ENCODE data around the gene VWC2L. TPM values are rescaled to one million over a fixed set of nuclear protein-coding genes. Genes with fewer than 3 reads are reported as not detected.
A peak's percentile ranks its signal among the peaks of the same experiment; 100 is the strongest.

The VWC2L gene
- polyA plus RNA-seq, 1 donor from 2014 or later = 0.31 TPM

DNA sequence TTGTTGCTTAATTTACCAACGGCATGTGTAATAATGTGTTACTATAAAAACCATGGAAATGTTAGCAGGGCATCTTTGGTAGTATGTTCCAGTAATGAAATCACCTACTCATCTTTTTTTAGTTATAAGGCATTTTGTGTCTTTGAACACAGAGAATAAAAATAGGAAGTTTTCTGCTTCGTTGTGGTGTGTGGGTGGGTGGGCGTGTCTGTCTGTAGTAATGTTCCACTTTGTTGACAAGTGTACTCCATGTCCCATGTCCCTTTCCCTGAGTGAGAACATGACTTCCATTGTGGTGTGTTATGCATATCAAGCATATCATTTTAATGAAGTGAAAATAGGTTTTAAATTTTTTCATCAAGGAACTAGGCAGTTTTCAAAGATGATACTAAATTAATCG, 149.3 kb downstream of the VWC2L start:
- Histone ChIP-seq H3K9ac (ENCODE audit: low read length) (no peak overlapping the region), H4K20me1 (ENCODE audit: insufficient read depth) (no peaks in the 10 kb centered on the region), H2AFZ (ENCODE audit: low read depth, low read length) (no peak overlapping the region), H3K27me3 (ENCODE audit: insufficient read depth, low read depth, low read length) (no peaks in the 10 kb centered on the region), H3K9me3 (ENCODE audit: low read length) (no peaks in the 10 kb centered on the region), H3K9me2 (ENCODE audit: insufficient read depth, low read length) (no peaks in the 10 kb centered on the region), H3K36me3 (ENCODE audit: insufficient read depth, low read length) (no peaks in the 10 kb centered on the region), H3K27ac (ENCODE audit: low read length) (no peak overlapping the region), H3K4me3 (ENCODE audit: low read length) (no peak overlapping the region), H3F3A (ENCODE audit: insufficient read depth, low read length, poor library complexity, severe bottlenecking) (no peaks in the 10 kb centered on the region), H3K79me2 (replicated peaks; ENCODE audit: insufficient read depth, low read length) (no peaks in the 10 kb centered on the region), H3K4me2 (ENCODE audit: low read length) (no peak overlapping the region)
- TF ChIP-seq SMC3 (conservative IDR thresholded peaks at IDR 0.05; ENCODE audit: poor library complexity) (no peak), POLR2AphosphoS5 (IDR thresholded peaks at IDR 0.05) (no peak), EZH2 (IDR thresholded peaks at IDR 0.05; ENCODE audit: borderline replicate concordance, insufficient read depth, low read length, poor library complexity, severe bottlenecking) (no peak), EP300 (conservative IDR thresholded peaks at IDR 0.05; ENCODE audit: poor library complexity, severe bottlenecking) (no peak), MXI1 (conservative IDR thresholded peaks at IDR 0.05; ENCODE audit: poor library complexity, severe bottlenecking) (no peak), RAD21 (conservative IDR thresholded peaks at IDR 0.05) (no peak)
- TF ChIP-seq, protein P1, sequence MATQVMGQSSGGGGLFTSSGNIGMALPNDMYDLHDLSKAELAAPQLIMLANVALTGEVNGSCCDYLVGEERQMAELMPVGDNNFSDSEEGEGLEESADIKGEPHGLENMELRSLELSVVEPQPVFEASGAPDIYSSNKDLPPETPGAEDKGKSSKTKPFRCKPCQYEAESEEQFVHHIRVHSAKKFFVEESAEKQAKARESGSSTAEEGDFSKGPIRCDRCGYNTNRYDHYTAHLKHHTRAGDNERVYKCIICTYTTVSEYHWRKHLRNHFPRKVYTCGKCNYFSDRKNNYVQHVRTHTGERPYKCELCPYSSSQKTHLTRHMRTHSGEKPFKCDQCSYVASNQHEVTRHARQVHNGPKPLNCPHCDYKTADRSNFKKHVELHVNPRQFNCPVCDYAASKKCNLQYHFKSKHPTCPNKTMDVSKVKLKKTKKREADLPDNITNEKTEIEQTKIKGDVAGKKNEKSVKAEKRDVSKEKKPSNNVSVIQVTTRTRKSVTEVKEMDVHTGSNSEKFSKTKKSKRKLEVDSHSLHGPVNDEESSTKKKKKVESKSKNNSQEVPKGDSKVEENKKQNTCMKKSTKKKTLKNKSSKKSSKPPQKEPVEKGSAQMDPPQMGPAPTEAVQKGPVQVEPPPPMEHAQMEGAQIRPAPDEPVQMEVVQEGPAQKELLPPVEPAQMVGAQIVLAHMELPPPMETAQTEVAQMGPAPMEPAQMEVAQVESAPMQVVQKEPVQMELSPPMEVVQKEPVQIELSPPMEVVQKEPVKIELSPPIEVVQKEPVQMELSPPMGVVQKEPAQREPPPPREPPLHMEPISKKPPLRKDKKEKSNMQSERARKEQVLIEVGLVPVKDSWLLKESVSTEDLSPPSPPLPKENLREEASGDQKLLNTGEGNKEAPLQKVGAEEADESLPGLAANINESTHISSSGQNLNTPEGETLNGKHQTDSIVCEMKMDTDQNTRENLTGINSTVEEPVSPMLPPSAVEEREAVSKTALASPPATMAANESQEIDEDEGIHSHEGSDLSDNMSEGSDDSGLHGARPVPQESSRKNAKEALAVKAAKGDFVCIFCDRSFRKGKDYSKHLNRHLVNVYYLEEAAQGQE (IDR thresholded peaks at IDR 0.05; ENCODE audit: borderline replicate concordance) = no peak

DNA sequence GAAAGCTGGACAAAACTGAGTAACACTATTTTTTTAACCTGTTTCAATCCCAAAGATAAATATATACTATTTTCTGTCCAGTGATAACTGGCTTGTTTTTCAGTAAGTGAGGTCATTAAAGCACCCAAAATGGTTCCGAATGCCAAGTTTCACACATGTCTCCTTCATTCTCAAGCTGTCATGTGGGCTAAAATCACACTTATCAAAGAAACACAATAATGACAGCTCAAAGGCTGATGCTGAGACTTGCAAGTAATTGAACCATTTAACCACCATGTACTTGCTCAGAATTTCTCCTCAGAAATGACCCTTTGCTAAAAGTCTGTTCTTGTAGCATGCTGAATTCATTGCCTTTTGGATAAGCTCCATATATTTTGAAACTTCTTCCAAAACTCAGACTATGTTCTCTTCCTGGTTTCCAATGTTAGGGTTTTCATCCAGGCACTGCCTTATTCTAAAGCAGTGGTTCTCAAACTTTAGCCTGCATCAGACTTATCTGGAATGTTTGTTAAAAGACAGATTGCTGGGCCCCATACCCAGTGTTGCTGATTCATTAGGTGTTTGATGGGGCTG, 149.8 kb downstream of the VWC2L start:
- no peaks in the 10 kb centered on the region for H3F3A ChIP-seq (ENCODE audit: insufficient read depth, low read length, poor library complexity, severe bottlenecking)
- H4K20me1 ChIP-seq (ENCODE audit: insufficient read depth) = no peaks in the 10 kb centered on the region
- no peaks in the 10 kb centered on the region for H3K9me3 ChIP-seq (ENCODE audit: low read length)
- no peak overlapping the region for H2AFZ ChIP-seq (ENCODE audit: low read depth, low read length)
- no peak overlapping the region for H3K4me2 ChIP-seq (ENCODE audit: low read length)
- H3K36me3 ChIP-seq (ENCODE audit: insufficient read depth, low read length) = no peaks in the 10 kb centered on the region
- H3K4me3 ChIP-seq (ENCODE audit: low read length) = no peak overlapping the region
- no peaks in the 10 kb centered on the region for H3K9me2 ChIP-seq (ENCODE audit: insufficient read depth, low read length)
- TF ChIP-seq EP300 (conservative IDR thresholded peaks at IDR 0.05; ENCODE audit: poor library complexity, severe bottlenecking) (peak; percentile 32), RAD21 (conservative IDR thresholded peaks at IDR 0.05) (no peak), POLR2AphosphoS5 (IDR thresholded peaks at IDR 0.05) (peak; percentile 61)
- H3K79me2 ChIP-seq (replicated peaks; ENCODE audit: insufficient read depth, low read length) = no peaks in the 10 kb centered on the region
- H3K27me3 ChIP-seq (ENCODE audit: insufficient read depth, low read depth, low read length) = no peaks in the 10 kb centered on the region
- no peak overlapping the region for H3K27ac ChIP-seq (ENCODE audit: low read length)
- H3K9ac ChIP-seq (ENCODE audit: low read length) = no peak overlapping the region

DNA sequence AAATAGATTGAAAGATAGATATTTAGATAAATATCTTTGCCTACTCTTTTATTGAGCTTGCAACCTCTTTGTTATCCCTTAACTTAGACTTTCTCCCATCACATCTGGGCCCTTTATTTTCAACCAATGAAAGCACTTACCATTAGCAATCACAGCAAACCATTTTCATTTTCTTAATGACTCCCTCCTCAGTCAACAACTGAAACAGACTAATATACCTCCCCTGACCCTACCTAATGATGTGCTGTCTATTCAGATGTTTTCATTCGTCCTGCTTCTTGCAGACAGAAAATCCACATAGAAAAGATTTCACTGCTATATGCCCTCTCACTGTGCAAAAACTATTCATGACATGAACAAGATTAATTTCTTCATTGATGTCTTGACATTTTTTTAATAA, 154.4 kb downstream of the VWC2L start:
- H3K79me2 ChIP-seq (replicated peaks; ENCODE audit: insufficient read depth, low read length) = no peaks in the 10 kb centered on the region
- no peaks in the 10 kb centered on the region for H3F3A ChIP-seq (ENCODE audit: insufficient read depth, low read length, poor library complexity, severe bottlenecking)
- TF ChIP-seq SMC3 (conservative IDR thresholded peaks at IDR 0.05; ENCODE audit: poor library complexity) = no peak
- TF ChIP-seq TAF1 (IDR thresholded peaks at IDR 0.05; ENCODE audit: low read depth) = no peak
- no peak for TF ChIP-seq POLR2AphosphoS5 (IDR thresholded peaks at IDR 0.05)
- no peak for TF ChIP-seq EZH2 (IDR thresholded peaks at IDR 0.05; ENCODE audit: borderline replicate concordance, insufficient read depth, low read length, poor library complexity, severe bottlenecking)
- TF ChIP-seq, protein P2, sequence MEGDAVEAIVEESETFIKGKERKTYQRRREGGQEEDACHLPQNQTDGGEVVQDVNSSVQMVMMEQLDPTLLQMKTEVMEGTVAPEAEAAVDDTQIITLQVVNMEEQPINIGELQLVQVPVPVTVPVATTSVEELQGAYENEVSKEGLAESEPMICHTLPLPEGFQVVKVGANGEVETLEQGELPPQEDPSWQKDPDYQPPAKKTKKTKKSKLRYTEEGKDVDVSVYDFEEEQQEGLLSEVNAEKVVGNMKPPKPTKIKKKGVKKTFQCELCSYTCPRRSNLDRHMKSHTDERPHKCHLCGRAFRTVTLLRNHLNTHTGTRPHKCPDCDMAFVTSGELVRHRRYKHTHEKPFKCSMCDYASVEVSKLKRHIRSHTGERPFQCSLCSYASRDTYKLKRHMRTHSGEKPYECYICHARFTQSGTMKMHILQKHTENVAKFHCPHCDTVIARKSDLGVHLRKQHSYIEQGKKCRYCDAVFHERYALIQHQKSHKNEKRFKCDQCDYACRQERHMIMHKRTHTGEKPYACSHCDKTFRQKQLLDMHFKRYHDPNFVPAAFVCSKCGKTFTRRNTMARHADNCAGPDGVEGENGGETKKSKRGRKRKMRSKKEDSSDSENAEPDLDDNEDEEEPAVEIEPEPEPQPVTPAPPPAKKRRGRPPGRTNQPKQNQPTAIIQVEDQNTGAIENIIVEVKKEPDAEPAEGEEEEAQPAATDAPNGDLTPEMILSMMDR (IDR thresholded peaks at IDR 0.05; ENCODE audit: poor library complexity, severe bottlenecking) = no peak
- TF ChIP-seq EP300 (conservative IDR thresholded peaks at IDR 0.05; ENCODE audit: poor library complexity, severe bottlenecking) = no peak
- TF ChIP-seq RAD21 (conservative IDR thresholded peaks at IDR 0.05) = no peak
- TF ChIP-seq MXI1 (conservative IDR thresholded peaks at IDR 0.05; ENCODE audit: poor library complexity, severe bottlenecking) = no peak
- TF ChIP-seq, protein P1 (IDR thresholded peaks at IDR 0.05; ENCODE audit: borderline replicate concordance) = no peak
- H3K4me2 ChIP-seq (ENCODE audit: low read length) = no peak overlapping the region
- H3K9me3 ChIP-seq (ENCODE audit: low read length) = no peaks in the 10 kb centered on the region
- H3K27me3 ChIP-seq (ENCODE audit: insufficient read depth, low read depth, low read length) = no peaks in the 10 kb centered on the region
- H3K9me2 ChIP-seq (ENCODE audit: insufficient read depth, low read length) = no peaks in the 10 kb centered on the region
- no peak overlapping the region for H3K4me3 ChIP-seq (ENCODE audit: low read length)
- H3K27ac ChIP-seq (ENCODE audit: low read length) = no peak overlapping the region
- H4K20me1 ChIP-seq (ENCODE audit: insufficient read depth) = no peaks in the 10 kb centered on the region
- no peak overlapping the region for H2AFZ ChIP-seq (ENCODE audit: low read depth, low read length)
- no peak overlapping the region for H3K9ac ChIP-seq (ENCODE audit: low read length)
- H3K36me3 ChIP-seq (ENCODE audit: insufficient read depth, low read length) = no peaks in the 10 kb centered on the region
